A549 (cell line): ENCODE data around the gene CTNND2.

Source experiments
- CTCF ChIP-seq: fragments of >200 bp; sonication (Bioruptor Twin); formaldehyde crosslinking; IDR thresholded peaks from 3 replicates; pipeline ENCODE4 v1.5.1; 2016
- HMGXB4 ChIP-seq: fragments of 250-450 bp; sonication (Bioruptor Pico); IDR thresholded peaks from 2 replicates; pipeline ENCODE4 v1.5.0; 2021; ENCODE audit warnings: mild to moderate bottlenecking, moderate library complexity, borderline replicate concordance
- NR3C1 ChIP-seq: fragments of >200 bp; sonication (Bioruptor Twin); formaldehyde crosslinking; IDR thresholded peaks from 3 replicates; pipeline ENCODE4 v1.6.1; 2017
- POLR2A ChIP-seq: IDR thresholded peaks from 2 replicates; pipeline ENCODE4 v1.6.1; 2012; ENCODE audit warnings: mild to moderate bottlenecking, low read length
- RCOR1 ChIP-seq: fragments of 150-350 bp; IDR thresholded peaks from 2 replicates; pipeline ENCODE4 v1.6.1; 2014; ENCODE audit warnings: antibody characterized with exemption, low read length, low read depth
- RFX5 ChIP-seq: fragments of 450-650 bp; IDR thresholded peaks from 2 replicates; pipeline ENCODE4 v1.7.1; 2014; ENCODE audit warnings: antibody characterized with exemption, mild to moderate bottlenecking, moderate library complexity

- no peak for TF ChIP-seq CTCF
- TF ChIP-seq HMGXB4: no peak
- no peak for TF ChIP-seq NR3C1
- no peak for TF ChIP-seq POLR2A
- no peak for TF ChIP-seq RCOR1
- TF ChIP-seq RFX5: no peak
Measured at GRCh38 chr5:10941900-10942299, 962.3 kb downstream of the CTNND2 start.
